Endodermal cell (in vitro differentiated cells): Measurements from ENCODE around the gene SMYD3. TPM values are rescaled to one million over a fixed set of nuclear protein-coding genes. Genes with fewer than 3 reads are reported as not detected.

Source experiments
- DNase-seq: peaks from one replicate; pipeline ENCODE4 v3.0.0-alpha.2; 2017
- H3K27ac ChIP-seq: 2 replicates; pipeline ENCODE4 v1.5.1; 2013; ENCODE audit warnings: mild to moderate bottlenecking, low read depth, low read length, moderate library complexity
- H3K27me3 ChIP-seq: 2 replicates; pipeline ENCODE4 v1.6.1; 2013; ENCODE audit warnings: mild to moderate bottlenecking, low read length, moderate library complexity; ENCODE audit not compliant: insufficient read depth, control insufficient read depth, poor library complexity, severe bottlenecking
- H3K36me3 ChIP-seq: 2 replicates; pipeline ENCODE4 v1.7.0; 2013; ENCODE audit warnings: mild to moderate bottlenecking, low read length, moderate library complexity; ENCODE audit not compliant: control insufficient read depth, insufficient read depth
- H3K4me1 ChIP-seq: one replicate; pipeline ENCODE4 v1.7.0; 2013; ENCODE audit warnings: low read length; ENCODE audit not compliant: control insufficient read depth, insufficient read depth
- H3K4me3 ChIP-seq: 2 replicates; pipeline ENCODE4 v1.5.1; 2013; ENCODE audit warnings: mild to moderate bottlenecking, low read length, moderate library complexity
- H3K9ac ChIP-seq: 2 replicates; pipeline ENCODE4 v1.6.1; 2013; ENCODE audit warnings: mild to moderate bottlenecking, low read length, moderate library complexity; ENCODE audit not compliant: poor library complexity, severe bottlenecking; ENCODE audit errors: extremely low read depth
- H3K9me3 ChIP-seq: 2 replicates; pipeline ENCODE4 v1.6.1; 2013; ENCODE audit warnings: mild to moderate bottlenecking, low read length, moderate library complexity; ENCODE audit not compliant: control insufficient read depth
- H3K27ac Mint-ChIP-seq: 2 replicates; pipeline ENCODE4 v1.8.0; 2020; ENCODE audit warnings: mixed read lengths
- H3K27me3 Mint-ChIP-seq: 2 replicates; pipeline ENCODE4 v1.8.0; 2021; ENCODE audit warnings: mild to moderate bottlenecking, mixed read lengths; ENCODE audit not compliant: insufficient read depth
- H3K36me3 Mint-ChIP-seq: 2 replicates; pipeline ENCODE4 v1.8.0; 2020; ENCODE audit warnings: low read depth, mixed read lengths
- H3K4me1 Mint-ChIP-seq: 2 replicates; pipeline ENCODE4 v1.8.0; 2020; ENCODE audit warnings: mixed read lengths
- H3K4me3 Mint-ChIP-seq: 2 replicates; pipeline ENCODE4 v1.8.0; 2020; ENCODE audit warnings: mild to moderate bottlenecking, moderate library complexity, mixed read lengths
- H3K9me3 Mint-ChIP-seq: 2 replicates; pipeline ENCODE4 v1.8.0; 2020; ENCODE audit warnings: mild to moderate bottlenecking, mixed read lengths
- WGBS, 2 experiments: methylation state at CpG; one replicate each; pipeline versions ENCODE4 v1.1.5 to v1.1.7; 2013; ENCODE audit warnings: missing lambda C conversion rate in 2 of 2, mixed read lengths in 1 of 2; ENCODE audit not compliant: insufficient coverage in 1 of 2, insufficient read length in 1 of 2; 5-methylcytosine and 5-hydroxymethylcytosine counted together
- total RNA-seq, 2 donors: library from RNA; stranded (reverse); fragmentation: NEBNext Ultra II Directional in 1 of 2; extraction: Animal tissue kit (Norgen Biotek cat#: 25700) in 1 of 2; gene quantifications; 2 replicates in 1 of 2; 3 replicates in 1 of 2; pipeline ENCODE4 v1.2.1, GENCODE V29; 2021
- TF ChIP-seq, protein P1 (sequence below): fragments of 200-600 bp; sonication (generic); conservative IDR thresholded peaks from 2 replicates; pipeline ENCODE4 v1.5.0; 2021; ENCODE audit warnings: antibody characterized with exemption, mild to moderate bottlenecking

Gene SMYD3
- total RNA-seq, 2 donors from 2014 or later = 32.3 to 45.8 TPM

DNA sequence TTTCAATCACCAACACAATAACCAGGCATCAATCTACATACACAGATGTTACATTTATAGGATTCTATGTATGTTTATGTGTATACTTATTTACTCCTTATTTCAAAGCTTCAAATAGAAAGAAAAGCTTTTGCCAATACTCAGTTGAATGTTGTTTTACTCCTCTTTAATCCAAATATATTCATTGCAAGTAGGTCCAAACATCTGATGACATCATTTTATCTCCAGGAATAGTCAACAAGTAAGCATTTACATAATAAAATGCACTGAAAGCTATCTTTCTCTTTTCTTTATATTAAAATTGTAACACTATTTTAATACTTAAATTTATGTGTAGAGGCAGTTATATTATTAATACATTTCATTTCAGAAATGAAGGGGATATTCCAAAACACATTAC, 380.5 kb downstream of the SMYD3 start:
- Mint-ChIP-seq H3K27ac (no peak overlapping the region), H3K4me1 (no peaks in the 10 kb centered on the region), H3K4me3 (no peak overlapping the region), H3K36me3 (no peaks in the 10 kb centered on the region), H3K27me3 (no peaks in the 10 kb centered on the region), H3K9me3 (no peaks in the 10 kb centered on the region)
- no peaks in the 10 kb centered on the region for H3K27me3 ChIP-seq
- no peak for DNase-seq
- no peaks in the 10 kb centered on the region for H3K36me3 ChIP-seq
- no peak overlapping the region for H3K27ac ChIP-seq
- H3K9me3 ChIP-seq = no peaks in the 10 kb centered on the region
- H3K9ac ChIP-seq = no peak overlapping the region
- TF ChIP-seq, protein P1, sequence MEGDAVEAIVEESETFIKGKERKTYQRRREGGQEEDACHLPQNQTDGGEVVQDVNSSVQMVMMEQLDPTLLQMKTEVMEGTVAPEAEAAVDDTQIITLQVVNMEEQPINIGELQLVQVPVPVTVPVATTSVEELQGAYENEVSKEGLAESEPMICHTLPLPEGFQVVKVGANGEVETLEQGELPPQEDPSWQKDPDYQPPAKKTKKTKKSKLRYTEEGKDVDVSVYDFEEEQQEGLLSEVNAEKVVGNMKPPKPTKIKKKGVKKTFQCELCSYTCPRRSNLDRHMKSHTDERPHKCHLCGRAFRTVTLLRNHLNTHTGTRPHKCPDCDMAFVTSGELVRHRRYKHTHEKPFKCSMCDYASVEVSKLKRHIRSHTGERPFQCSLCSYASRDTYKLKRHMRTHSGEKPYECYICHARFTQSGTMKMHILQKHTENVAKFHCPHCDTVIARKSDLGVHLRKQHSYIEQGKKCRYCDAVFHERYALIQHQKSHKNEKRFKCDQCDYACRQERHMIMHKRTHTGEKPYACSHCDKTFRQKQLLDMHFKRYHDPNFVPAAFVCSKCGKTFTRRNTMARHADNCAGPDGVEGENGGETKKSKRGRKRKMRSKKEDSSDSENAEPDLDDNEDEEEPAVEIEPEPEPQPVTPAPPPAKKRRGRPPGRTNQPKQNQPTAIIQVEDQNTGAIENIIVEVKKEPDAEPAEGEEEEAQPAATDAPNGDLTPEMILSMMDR = no peak
- no peaks in the 10 kb centered on the region for H3K4me1 ChIP-seq
- no peak overlapping the region for H3K4me3 ChIP-seq

DNA sequence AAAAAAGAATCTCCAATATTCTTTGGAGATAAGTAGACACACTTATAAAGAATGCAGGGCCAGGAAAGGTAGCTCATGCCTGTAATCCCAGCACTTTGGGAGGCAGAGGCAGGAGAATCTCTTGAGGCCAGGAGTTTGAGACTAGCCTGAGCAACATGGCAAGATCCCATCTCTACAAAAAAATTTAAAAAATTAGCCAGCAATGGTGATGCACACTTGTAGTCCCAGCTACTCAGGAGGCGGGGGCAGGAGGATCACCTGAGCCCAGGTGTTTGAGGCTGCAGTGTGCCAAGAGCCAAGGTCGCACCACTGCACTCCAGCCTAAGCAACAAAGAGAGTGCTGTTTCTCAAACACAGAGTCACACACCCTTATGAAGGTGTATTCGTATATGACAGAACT, 385.0 kb downstream of the SMYD3 start:
- H3K9me3 ChIP-seq = no peaks in the 10 kb centered on the region
- no peaks in the 10 kb centered on the region for H3K27me3 ChIP-seq
- H3K9me3 Mint-ChIP-seq = no peaks in the 10 kb centered on the region
- TF ChIP-seq, protein P1 = no peak
- H3K36me3 ChIP-seq = no peaks in the 10 kb centered on the region
- H3K27me3 Mint-ChIP-seq = no peaks in the 10 kb centered on the region
- no peak for DNase-seq
- no peaks in the 10 kb centered on the region for H3K4me1 ChIP-seq
- H3K4me3 Mint-ChIP-seq = no peak overlapping the region
- no peak overlapping the region for H3K27ac Mint-ChIP-seq
- no peak overlapping the region for H3K9ac ChIP-seq
- 77 to 94% methylated on average over 2 to 3 of the region's 3 CpGs for WGBS, 2 experiments
- no peak overlapping the region for H3K4me3 ChIP-seq
- H3K27ac ChIP-seq = no peak overlapping the region
- H3K36me3 Mint-ChIP-seq = no peaks in the 10 kb centered on the region
- no peaks in the 10 kb centered on the region for H3K4me1 Mint-ChIP-seq

DNA sequence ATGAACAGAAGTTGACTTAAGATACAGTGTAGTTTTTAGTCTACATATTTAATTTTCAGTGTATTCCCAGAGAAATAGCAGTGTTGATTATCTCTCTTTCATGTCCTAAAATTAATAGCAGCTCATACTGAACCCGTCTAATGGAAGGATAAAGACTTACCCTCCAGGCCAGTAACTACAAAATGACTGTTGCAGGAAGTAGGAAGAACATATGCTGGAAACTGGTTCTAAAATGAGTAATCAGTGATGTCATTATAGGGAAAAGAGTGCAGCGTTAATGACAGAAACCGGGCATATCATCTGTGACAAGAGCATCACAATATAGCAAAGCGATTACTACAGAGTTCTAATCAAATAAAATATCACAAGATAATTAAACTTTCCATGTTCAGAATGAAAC, 385.5 kb downstream of the SMYD3 start:
- 96 to 100% methylated on average over 3 to 4 of the region's 4 CpGs for WGBS, 2 experiments
- TF ChIP-seq, protein P1 = no peak
- no peak overlapping the region for H3K27ac ChIP-seq

More for the DNA sequence above, 385.5 kb downstream of the SMYD3 start:
- Histone ChIP-seq H3K36me3 (no peaks in the 10 kb centered on the region), H3K4me3 (no peak overlapping the region), H3K9ac (no peak overlapping the region), H3K4me1 (no peaks in the 10 kb centered on the region), H3K9me3 (no peaks in the 10 kb centered on the region), H3K27me3 (no peaks in the 10 kb centered on the region)
- Mint-ChIP-seq H3K4me1 (no peaks in the 10 kb centered on the region), H3K27ac (no peak overlapping the region), H3K36me3 (no peaks in the 10 kb centered on the region), H3K4me3 (no peak overlapping the region), H3K9me3 (no peaks in the 10 kb centered on the region), H3K27me3 (no peaks in the 10 kb centered on the region)
- DNase-seq = no peak
